Mesothelial cell of epicardium (in vitro differentiated cells): ENCODE results near the gene PARVA. TPM values are rescaled to one million over a fixed set of nuclear protein-coding genes. Genes with fewer than 3 reads are reported as not detected.

ENCODE experiments used
- DNase-seq, 2 experiments: peaks; one replicate each; pipeline ENCODE4 v3.0.0; 2021; ENCODE audit warnings: low spot score in 2 of 2; ENCODE audit not compliant: unreplicated experiment in 2 of 2
- H3K27ac Mint-ChIP-seq: 2 replicates; pipeline ENCODE4 v1.8.0; 2021; ENCODE audit warnings: mixed read lengths
- H3K27me3 Mint-ChIP-seq: 2 replicates; pipeline ENCODE4 v1.8.0; 2021; ENCODE audit warnings: low read depth, mixed read lengths
- H3K36me3 Mint-ChIP-seq: 2 replicates; pipeline ENCODE4 v1.8.0; 2021; ENCODE audit warnings: mixed read lengths
- H3K4me1 Mint-ChIP-seq: 2 replicates; pipeline ENCODE4 v1.8.0; 2021; ENCODE audit warnings: mixed read lengths
- H3K4me3 Mint-ChIP-seq: 2 replicates; pipeline ENCODE4 v1.8.0; 2021; ENCODE audit warnings: mild to moderate bottlenecking, moderate library complexity, mixed read lengths
- H3K9me3 Mint-ChIP-seq: 2 replicates; pipeline ENCODE4 v1.8.0; 2021; ENCODE audit warnings: mixed read lengths
- CTCF ChIP-seq: fragments of 200-600 bp; sonication (generic); IDR thresholded peaks from one replicate; pipeline ENCODE4 v1.5.0; 2021; ENCODE audit warnings: antibody characterized with exemption; ENCODE audit not compliant: unreplicated experiment
- total RNA-seq: library from RNA; stranded (reverse); gene quantifications from 3 replicates; pipeline ENCODE4 v1.2.1, GENCODE V29; 2021

The PARVA gene
- total RNA-seq, 1 donor from 2014 or later, result 77.1 TPM

GRCh38 chr11:12507391-12507790, 130.0 kb downstream of the PARVA start:
- Mint-ChIP-seq H3K36me3 (peaks cover 9% of the 10 kb centered on the region), H3K4me3 (no peak overlapping the region), H3K27ac (peak overlapping the region; percentile 54), H3K27me3 (no peaks in the 10 kb centered on the region), H3K9me3 (no peaks in the 10 kb centered on the region), H3K4me1 (peaks cover 65% of the 10 kb centered on the region)
- TF ChIP-seq CTCF, result no peak
- no peak for DNase-seq

GRCh38 chr11:12508151-12508751, 130.9 kb downstream of the PARVA start:
- peak overlapping the region; percentile 42 for H3K4me3 Mint-ChIP-seq
- no peak for TF ChIP-seq CTCF
- peaks cover 60% of the 10 kb centered on the region for H3K4me1 Mint-ChIP-seq
- H3K36me3 Mint-ChIP-seq, result peaks cover 6% of the 10 kb centered on the region
- peak overlapping the region; percentile 92 for H3K27ac Mint-ChIP-seq
- DNase-seq, result no peak
- no peaks in the 10 kb centered on the region for H3K27me3 Mint-ChIP-seq
- H3K9me3 Mint-ChIP-seq, result no peaks in the 10 kb centered on the region

GRCh38 chr11:12509371-12509770, 132.0 kb downstream of the PARVA start:
- no peak overlapping the region for H3K4me3 Mint-ChIP-seq
- no peak for TF ChIP-seq CTCF
- H3K27ac Mint-ChIP-seq, result no peak overlapping the region
- DNase-seq, result no peak
- H3K9me3 Mint-ChIP-seq, result no peaks in the 10 kb centered on the region
- no peaks in the 10 kb centered on the region for H3K27me3 Mint-ChIP-seq
- peaks cover 60% of the 10 kb centered on the region for H3K4me1 Mint-ChIP-seq
- peaks cover 12% of the 10 kb centered on the region for H3K36me3 Mint-ChIP-seq

GRCh38 chr11:12512132-12512531, 134.8 kb downstream of the PARVA start:
- no peak overlapping the region for H3K27ac Mint-ChIP-seq
- H3K36me3 Mint-ChIP-seq, result peaks cover 16% of the 10 kb centered on the region
- peaks cover 51% of the 10 kb centered on the region for H3K4me1 Mint-ChIP-seq
- H3K4me3 Mint-ChIP-seq, result no peak overlapping the region
- no peaks in the 10 kb centered on the region for H3K9me3 Mint-ChIP-seq
- H3K27me3 Mint-ChIP-seq, result no peaks in the 10 kb centered on the region
- TF ChIP-seq CTCF, result no peak
- no peak for DNase-seq

- no peaks in the 10 kb centered on the region for H3K27me3 Mint-ChIP-seq
- DNase-seq, result no peak
- TF ChIP-seq CTCF, result no peak
- no peak overlapping the region for H3K27ac Mint-ChIP-seq
- peaks cover 16% of the 10 kb centered on the region for H3K36me3 Mint-ChIP-seq
- H3K4me1 Mint-ChIP-seq, result peaks cover 46% of the 10 kb centered on the region
- H3K4me3 Mint-ChIP-seq, result no peak overlapping the region
- H3K9me3 Mint-ChIP-seq, result no peaks in the 10 kb centered on the region
These were observed 135.5 kb downstream of the PARVA start for GRCh38 chr11:12512826-12513395.
